GM18517 (cell line): ENCODE measurements around the gene PACSIN1.
"Not testable (repeated sequence)": the region's sequence is repeated elsewhere in the genome, so short reads cannot be mapped to it uniquely, and the experiment has no call there.

ENCODE experiments used
- ATAC-seq: cut with Tn5 transposase; IDR thresholded peaks from one replicate; pipeline ENCODE4 v1.9.1; 2021; ENCODE audit warnings: mild to moderate bottlenecking, moderate library complexity; ENCODE audit not compliant: unreplicated experiment

Gene PACSIN1

GRCh38 chr6:34457742-34458735, 7.8 kb upstream of the PACSIN1 start:
- ATAC-seq, result no peak

GRCh38 chr6:34459899-34460593, 5.8 kb upstream of the PACSIN1 start:
- no peak for ATAC-seq

GRCh38 chr6:34460796-34461507, 4.9 kb upstream of the PACSIN1 start:
- ATAC-seq, result no peak

GRCh38 chr6:34462010-34462409, 3.9 kb upstream of the PACSIN1 start:
- ATAC-seq, result no peak

- no peak for ATAC-seq
Measured at GRCh38 chr6:34462551-34462971, 3.3 kb upstream of the PACSIN1 start.

- ATAC-seq, result no peak
Measured at GRCh38 chr6:34463299-34463698, 2.6 kb upstream of the PACSIN1 start.

GRCh38 chr6:34463849-34464248, 2.0 kb upstream of the PACSIN1 start:
- ATAC-seq, result no peak

GRCh38 chr6:34466242-34467185, 638 bp downstream of the PACSIN1 start:
- no peak for ATAC-seq

- ATAC-seq, result no peak
Measured at GRCh38 chr6:34468378-34468892, 2.6 kb downstream of the PACSIN1 start.

GRCh38 chr6:34469499-34469898, 3.6 kb downstream of the PACSIN1 start:
- no peak for ATAC-seq

- no peak for ATAC-seq
Measured at GRCh38 chr6:34472425-34472824, 6.5 kb downstream of the PACSIN1 start.

GRCh38 chr6:34473967-34474366, 8.1 kb downstream of the PACSIN1 start:
- ATAC-seq, result no peak

GRCh38 chr6:34474754-34475153, 8.9 kb downstream of the PACSIN1 start:
- ATAC-seq, result no peak

GRCh38 chr6:34475238-34475682, 9.4 kb downstream of the PACSIN1 start:
- ATAC-seq, result no peak

GRCh38 chr6:34475767-34476328, 10.0 kb downstream of the PACSIN1 start:
- no peak for ATAC-seq

- ATAC-seq, result no peak
Measured at GRCh38 chr6:34476447-34476846, 10.6 kb downstream of the PACSIN1 start.

GRCh38 chr6:34476921-34477320, 11.0 kb downstream of the PACSIN1 start:
- no peak for ATAC-seq

GRCh38 chr6:34478796-34479195, 12.9 kb downstream of the PACSIN1 start:
- ATAC-seq, result no peak

GRCh38 chr6:34483781-34484180, 17.9 kb downstream of the PACSIN1 start:
- not testable (repeated sequence) for ATAC-seq

- ATAC-seq, result no peak
Measured at GRCh38 chr6:34484391-34484790, 18.5 kb downstream of the PACSIN1 start.
